C4-2B (cell line): Measurements from ENCODE around the gene SLC26A3.
A peak's percentile ranks its signal among the peaks of the same experiment; 100 is the strongest.

Experiments
- H3K27ac ChIP-seq: fragments of 450-650 bp; 2 replicates; pipeline ENCODE4 v1.5.1; 2017
- CTCF ChIP-seq: fragments of 450-650 bp; conservative IDR thresholded peaks from 2 replicates; pipeline ENCODE4 v1.5.1; 2017; ENCODE audit warnings: mild to moderate bottlenecking
- ZFX ChIP-seq: fragments of 450-650 bp; IDR thresholded peaks from 2 replicates; pipeline ENCODE4 v1.6.1; 2017

Gene SLC26A3

GRCh38 chr7:107754642-107755041 is 48.4 kb downstream of the SLC26A3 start:
- TF ChIP-seq ZFX = no peak
- TF ChIP-seq CTCF = peak; percentile 34
- H3K27ac ChIP-seq = no peak overlapping the region

- TF ChIP-seq ZFX (no peak), CTCF (no peak)
- H3K27ac ChIP-seq = no peak overlapping the region
Measured at GRCh38 chr7:107751113-107751512, 51.9 kb downstream of the SLC26A3 start.

GRCh38 chr7:107746006-107746405 is 57.0 kb downstream of the SLC26A3 start:
- H3K27ac ChIP-seq = no peak overlapping the region

GRCh38 chr7:107744345-107744750 is 58.7 kb downstream of the SLC26A3 start:
- peak overlapping the region; percentile 88 for H3K27ac ChIP-seq
- TF ChIP-seq ZFX = peak; percentile 33
- TF ChIP-seq CTCF = no peak

More at GRCh38 chr7:107746006-107746405, 57.0 kb downstream of the SLC26A3 start:
- TF ChIP-seq ZFX (no peak), CTCF (no peak)

- peak within 1 kb of the TSS; percentile 88 for H3K27ac ChIP-seq
- TF ChIP-seq ZFX (peak; percentile 98), CTCF (peak; percentile 93)
Measured at GRCh38 chr7:107743567-107744344, 59.3 kb downstream of the SLC26A3 start, which contains the start of gene CBLL1. CBLL1 (plus strand) TSS chr7:107744142; CDS start chr7:107744164, 22 bp downstream.

- TF ChIP-seq CTCF (no peak), ZFX (no peak)
- peak overlapping the region; percentile 88 for H3K27ac ChIP-seq
Measured at GRCh38 chr7:107742678-107743566, 60.1 kb downstream of the SLC26A3 start.

GRCh38 chr7:107728276-107728675 is 74.7 kb downstream of the SLC26A3 start:
- no peak overlapping the region for H3K27ac ChIP-seq
- TF ChIP-seq ZFX = no peak
- no peak for TF ChIP-seq CTCF
